ENCODE measurements around the gene CAMTA1.

CAMTA1 gene

DNA sequence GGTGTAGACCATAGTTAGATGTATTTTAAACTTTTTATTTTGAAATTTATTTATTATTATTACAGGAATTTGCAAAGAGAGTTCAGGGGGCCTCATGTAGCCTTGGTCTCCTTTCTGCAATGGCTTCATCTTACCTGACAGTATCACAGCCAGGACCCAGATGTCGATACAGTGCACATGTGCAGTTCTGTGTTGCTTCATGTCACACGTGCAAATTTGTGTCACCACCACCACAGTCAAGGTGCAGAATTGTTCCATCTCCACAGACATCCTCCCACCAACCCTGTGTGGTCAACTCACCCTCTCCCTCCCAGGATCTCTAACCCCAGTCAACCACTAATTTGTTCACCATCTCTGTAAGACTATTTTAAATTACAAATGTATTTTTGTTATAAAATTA, 184.5 kb downstream of the CAMTA1 start:
- H3K9ac ChIP-seq (ENCODE audit: low read depth, low read length): no peak overlapping the region
- H3K4me1 ChIP-seq (ENCODE audit: control insufficient read depth, insufficient read depth, low read length): peaks cover 5% of the 10 kb centered on the region
- H3K36me3 ChIP-seq (ENCODE audit: control insufficient read depth, insufficient read depth, low read length): no peaks in the 10 kb centered on the region
- no peaks in the 10 kb centered on the region for H3K27me3 ChIP-seq (ENCODE audit: control insufficient read depth, insufficient read depth, low read length)
- no peaks in the 10 kb centered on the region for H3K9me3 ChIP-seq (ENCODE audit: control insufficient read depth, insufficient read depth, low read length)
- H3K4me3 ChIP-seq (ENCODE audit: low read depth, low read length): no peak overlapping the region

DNA sequence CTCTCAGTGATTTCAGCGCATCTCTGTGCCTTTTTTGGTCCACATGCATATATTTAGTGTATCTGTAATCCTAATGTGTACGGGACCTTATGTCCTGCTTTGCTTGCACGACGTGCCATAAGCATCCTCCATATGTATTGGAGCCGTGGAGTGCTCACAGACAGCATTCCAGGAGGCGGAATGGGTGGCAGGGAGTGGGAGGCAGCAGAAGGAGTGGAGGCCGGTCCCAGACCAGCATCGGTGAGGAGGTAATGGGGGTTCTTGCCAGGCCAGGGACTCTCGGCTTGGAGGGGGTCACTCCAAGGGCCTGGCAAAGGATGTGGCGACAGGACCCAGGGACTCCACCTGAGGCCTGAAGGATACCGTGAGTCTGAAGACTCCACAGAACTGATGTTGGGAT, 185.0 kb downstream of the CAMTA1 start:
- Histone ChIP-seq H3K4me3 (ENCODE audit: low read depth, low read length) (no peak overlapping the region), H3K4me1 (ENCODE audit: control insufficient read depth, insufficient read depth, low read length) (peaks cover 5% of the 10 kb centered on the region), H3K36me3 (ENCODE audit: control insufficient read depth, insufficient read depth, low read length) (no peaks in the 10 kb centered on the region), H3K9ac (ENCODE audit: low read depth, low read length) (no peak overlapping the region), H3K9me3 (ENCODE audit: control insufficient read depth, insufficient read depth, low read length) (no peaks in the 10 kb centered on the region), H3K27me3 (ENCODE audit: control insufficient read depth, insufficient read depth, low read length) (no peaks in the 10 kb centered on the region)

DNA sequence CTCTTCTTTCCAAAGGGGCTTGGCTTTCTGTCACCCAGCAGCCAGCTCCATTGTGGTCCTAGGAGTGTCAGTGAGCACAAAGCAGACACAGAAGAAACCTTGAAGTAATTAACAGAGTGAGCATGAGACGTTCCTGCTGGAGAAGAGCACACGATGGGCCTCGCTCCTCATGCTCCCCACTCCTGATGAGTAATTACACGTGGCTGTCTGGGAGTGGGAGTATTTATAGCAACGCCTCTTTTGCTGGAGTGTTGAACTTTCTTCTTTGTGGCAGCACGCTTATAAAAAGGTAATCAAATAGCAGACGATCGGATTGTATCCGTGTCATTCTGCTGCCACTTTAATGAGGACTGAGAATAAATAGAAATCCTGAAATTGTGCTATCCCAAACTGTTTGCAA, 185.8 kb downstream of the CAMTA1 start:
- H3K4me3 ChIP-seq (ENCODE audit: low read depth, low read length): no peak overlapping the region
- no peaks in the 10 kb centered on the region for H3K36me3 ChIP-seq (ENCODE audit: control insufficient read depth, insufficient read depth, low read length)
- H3K9ac ChIP-seq (ENCODE audit: low read depth, low read length): no peak overlapping the region
- no peaks in the 10 kb centered on the region for H3K27me3 ChIP-seq (ENCODE audit: control insufficient read depth, insufficient read depth, low read length)
- H3K4me1 ChIP-seq (ENCODE audit: control insufficient read depth, insufficient read depth, low read length): no peaks in the 10 kb centered on the region
- no peaks in the 10 kb centered on the region for H3K9me3 ChIP-seq (ENCODE audit: control insufficient read depth, insufficient read depth, low read length)

DNA sequence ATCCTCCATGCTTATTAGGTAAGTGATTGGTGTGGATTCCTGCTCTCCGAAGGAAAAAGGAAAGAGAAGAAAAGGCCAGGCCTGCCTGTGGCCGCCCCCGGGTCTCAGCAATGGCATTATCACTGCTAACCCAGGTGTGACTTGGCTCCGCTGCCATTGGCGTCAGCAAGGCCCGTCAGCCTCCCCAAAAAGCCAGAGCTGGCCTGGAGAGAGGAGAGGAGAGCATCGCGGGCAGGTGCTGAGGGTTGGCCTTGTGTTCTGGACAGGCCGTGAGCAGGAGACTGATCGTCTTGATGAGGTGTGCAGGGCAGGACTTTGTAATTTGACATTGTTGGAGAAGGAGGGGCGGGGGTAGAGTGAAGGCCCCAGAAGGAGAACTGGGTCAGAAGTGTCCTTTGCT, 186.4 kb downstream of the CAMTA1 start:
- Histone ChIP-seq H3K4me1 (ENCODE audit: control insufficient read depth, insufficient read depth, low read length) (no peaks in the 10 kb centered on the region), H3K36me3 (ENCODE audit: control insufficient read depth, insufficient read depth, low read length) (no peaks in the 10 kb centered on the region), H3K27me3 (ENCODE audit: control insufficient read depth, insufficient read depth, low read length) (no peaks in the 10 kb centered on the region), H3K4me3 (ENCODE audit: low read depth, low read length) (no peak overlapping the region), H3K9me3 (ENCODE audit: control insufficient read depth, insufficient read depth, low read length) (no peaks in the 10 kb centered on the region), H3K9ac (ENCODE audit: low read depth, low read length) (no peak overlapping the region)

DNA sequence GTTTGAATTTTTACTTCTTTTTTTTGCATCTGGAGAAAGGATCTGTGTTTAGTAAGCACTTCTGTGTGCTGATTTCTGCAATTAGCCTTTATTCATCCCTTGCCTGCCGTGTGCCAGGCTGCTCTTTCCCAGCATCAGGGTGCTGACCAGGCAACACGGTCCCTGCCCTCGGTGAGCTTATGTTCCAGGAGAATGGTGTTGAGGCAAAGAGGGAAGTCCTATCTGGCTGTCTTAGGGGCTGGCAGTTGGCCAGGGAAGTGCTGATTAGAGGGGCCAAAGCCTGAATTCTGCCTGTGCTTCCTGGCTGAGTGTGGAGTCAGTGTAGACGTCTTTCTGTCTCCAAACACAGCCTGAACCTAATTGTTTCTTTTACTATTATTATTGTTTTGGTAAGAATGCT, 187.1 kb downstream of the CAMTA1 start:
- H3K9ac ChIP-seq (ENCODE audit: low read depth, low read length): no peak overlapping the region
- no peaks in the 10 kb centered on the region for H3K36me3 ChIP-seq (ENCODE audit: control insufficient read depth, insufficient read depth, low read length)
- H3K27me3 ChIP-seq (ENCODE audit: control insufficient read depth, insufficient read depth, low read length): no peaks in the 10 kb centered on the region
- no peaks in the 10 kb centered on the region for H3K4me1 ChIP-seq (ENCODE audit: control insufficient read depth, insufficient read depth, low read length)
- H3K4me3 ChIP-seq (ENCODE audit: low read depth, low read length): no peak overlapping the region
- no peaks in the 10 kb centered on the region for H3K9me3 ChIP-seq (ENCODE audit: control insufficient read depth, insufficient read depth, low read length)

DNA sequence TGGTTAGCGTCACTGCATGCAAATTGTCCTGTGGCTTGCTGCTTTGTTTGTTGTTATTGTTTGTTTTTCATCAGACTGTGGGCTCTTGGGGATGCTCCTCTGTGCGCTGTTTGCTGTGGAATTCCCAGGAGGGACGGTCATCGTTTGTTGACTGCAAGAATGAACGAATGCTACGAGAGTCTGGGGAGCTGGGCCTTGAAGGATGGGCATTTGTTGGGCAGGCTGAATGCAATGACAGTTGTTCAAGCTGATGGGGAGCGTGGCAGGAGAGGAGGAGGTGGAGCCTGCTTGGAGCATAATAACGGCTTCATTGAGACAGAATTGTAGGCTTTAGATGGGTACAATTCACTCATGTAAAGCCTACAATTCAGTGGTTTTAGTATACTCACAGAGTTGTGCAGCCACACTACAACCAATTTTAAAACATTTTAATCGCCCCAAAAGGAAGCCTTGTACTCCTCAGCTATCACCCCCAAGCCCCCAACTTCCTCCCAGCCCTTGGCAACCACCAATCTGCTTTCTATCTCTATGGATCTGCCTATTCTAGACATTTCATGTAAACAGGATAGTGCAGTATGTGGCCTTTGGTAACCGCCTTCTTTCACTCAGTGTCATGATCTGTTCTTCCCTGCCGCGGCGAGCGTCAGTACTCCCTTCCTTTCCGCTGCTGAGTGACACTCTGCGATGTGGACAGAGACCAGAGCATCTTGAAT, 190.2 kb downstream of the CAMTA1 start:
- H3K27me3 ChIP-seq (ENCODE audit: control insufficient read depth, insufficient read depth, low read length): no peaks in the 10 kb centered on the region
- no peaks in the 10 kb centered on the region for H3K9me3 ChIP-seq (ENCODE audit: control insufficient read depth, insufficient read depth, low read length)

DNA sequence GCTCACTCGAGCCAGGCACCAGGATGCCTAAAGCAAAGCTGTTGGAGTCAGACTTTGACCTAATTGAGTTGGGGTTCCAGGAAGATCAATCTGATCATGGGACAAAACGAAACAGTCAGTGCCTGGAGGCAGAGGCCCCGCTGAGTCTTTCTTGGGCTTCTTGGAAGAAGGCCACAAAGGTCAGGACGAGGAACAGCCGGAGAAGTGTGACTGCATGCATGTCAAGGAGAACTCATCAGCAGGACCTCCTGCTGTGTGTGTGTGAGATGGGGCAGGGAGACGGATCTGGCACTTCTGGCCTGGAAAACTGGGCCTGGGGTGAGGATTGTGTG, 190.8 kb downstream of the CAMTA1 start:
- H3K9me3 ChIP-seq (ENCODE audit: control insufficient read depth, insufficient read depth, low read length): no peaks in the 10 kb centered on the region

More for the DNA sequence above, 190.2 kb downstream of the CAMTA1 start:
- Histone ChIP-seq H3K4me3 (ENCODE audit: low read depth, low read length) (no peak overlapping the region), H3K4me1 (ENCODE audit: control insufficient read depth, insufficient read depth, low read length) (peaks cover 11% of the 10 kb centered on the region), H3K36me3 (ENCODE audit: control insufficient read depth, insufficient read depth, low read length) (no peaks in the 10 kb centered on the region), H3K9ac (ENCODE audit: low read depth, low read length) (peak overlapping the region; percentile 12)

DNA sequence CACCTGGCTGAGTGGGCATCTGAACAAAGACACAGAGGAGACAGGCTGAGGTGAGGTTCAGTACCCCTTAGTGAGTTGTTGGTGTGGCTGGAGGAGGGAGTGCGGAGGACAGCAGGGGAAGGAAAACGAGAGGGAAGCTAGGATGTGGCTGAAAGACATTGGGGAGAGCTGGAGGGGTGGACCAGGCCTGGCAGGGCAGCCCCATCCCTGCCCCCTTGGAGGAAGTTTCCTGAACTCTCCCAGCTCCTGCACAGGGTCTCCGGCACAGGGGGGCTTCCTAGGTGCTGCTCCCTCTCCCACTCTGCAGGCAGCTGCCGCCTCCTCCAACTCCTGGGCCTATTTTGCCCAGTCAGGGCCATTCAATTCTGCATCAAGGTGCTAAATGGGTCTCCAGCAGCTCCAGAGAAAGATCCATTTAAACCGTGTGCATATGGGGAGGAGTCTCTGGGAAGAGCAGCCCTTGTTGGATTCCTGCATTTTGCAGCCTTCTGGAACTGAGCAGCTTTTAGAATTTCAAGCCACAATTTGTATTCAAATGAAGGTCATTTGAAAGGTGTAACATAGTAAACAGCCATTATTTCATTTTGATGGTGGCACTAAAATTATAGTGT, 193.9 kb downstream of the CAMTA1 start:
- H3K36me3 ChIP-seq (ENCODE audit: control insufficient read depth, insufficient read depth, low read length): no peaks in the 10 kb centered on the region
- no peak overlapping the region for H3K9ac ChIP-seq (ENCODE audit: low read depth, low read length)
- H3K4me1 ChIP-seq (ENCODE audit: control insufficient read depth, insufficient read depth, low read length): peaks cover 11% of the 10 kb centered on the region
- no peaks in the 10 kb centered on the region for H3K27me3 ChIP-seq (ENCODE audit: control insufficient read depth, insufficient read depth, low read length)
- H3K4me3 ChIP-seq (ENCODE audit: low read depth, low read length): no peak overlapping the region
- no peaks in the 10 kb centered on the region for H3K9me3 ChIP-seq (ENCODE audit: control insufficient read depth, insufficient read depth, low read length)

More for the DNA sequence above, 190.8 kb downstream of the CAMTA1 start:
- H3K4me3 ChIP-seq (ENCODE audit: low read depth, low read length): no peak overlapping the region
- no peaks in the 10 kb centered on the region for H3K36me3 ChIP-seq (ENCODE audit: control insufficient read depth, insufficient read depth, low read length)
- H3K27me3 ChIP-seq (ENCODE audit: control insufficient read depth, insufficient read depth, low read length): no peaks in the 10 kb centered on the region
- peaks cover 11% of the 10 kb centered on the region for H3K4me1 ChIP-seq (ENCODE audit: control insufficient read depth, insufficient read depth, low read length)
- H3K9ac ChIP-seq (ENCODE audit: low read depth, low read length): no peak overlapping the region

DNA sequence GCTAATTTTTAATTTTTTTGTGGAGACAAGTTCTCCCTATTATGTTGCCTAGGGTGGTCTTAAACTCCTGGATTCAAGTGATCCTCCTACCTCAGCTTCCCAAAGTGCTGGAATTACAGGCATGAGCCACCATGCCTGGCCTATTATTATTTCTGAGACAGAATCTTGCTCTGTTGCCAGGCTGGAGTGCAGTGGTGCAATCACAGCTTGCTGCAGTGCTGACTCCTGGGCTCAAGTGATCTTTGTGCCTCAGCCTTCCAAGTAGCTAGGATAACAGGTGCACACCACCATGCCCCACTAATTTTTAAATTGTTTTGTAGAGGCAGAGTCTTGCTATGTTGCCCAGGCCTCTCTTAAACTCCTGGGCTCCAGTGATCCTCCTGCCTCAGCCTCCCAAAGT, 196.3 kb downstream of the CAMTA1 start:
- H3K27me3 ChIP-seq (ENCODE audit: control insufficient read depth, insufficient read depth, low read length): no peaks in the 10 kb centered on the region
- no peaks in the 10 kb centered on the region for H3K9me3 ChIP-seq (ENCODE audit: control insufficient read depth, insufficient read depth, low read length)
- no peak overlapping the region for H3K4me3 ChIP-seq (ENCODE audit: low read depth, low read length)
- peaks cover 11% of the 10 kb centered on the region for H3K4me1 ChIP-seq (ENCODE audit: control insufficient read depth, insufficient read depth, low read length)
- H3K9ac ChIP-seq (ENCODE audit: low read depth, low read length): no peak overlapping the region
- no peaks in the 10 kb centered on the region for H3K36me3 ChIP-seq (ENCODE audit: control insufficient read depth, insufficient read depth, low read length)

DNA sequence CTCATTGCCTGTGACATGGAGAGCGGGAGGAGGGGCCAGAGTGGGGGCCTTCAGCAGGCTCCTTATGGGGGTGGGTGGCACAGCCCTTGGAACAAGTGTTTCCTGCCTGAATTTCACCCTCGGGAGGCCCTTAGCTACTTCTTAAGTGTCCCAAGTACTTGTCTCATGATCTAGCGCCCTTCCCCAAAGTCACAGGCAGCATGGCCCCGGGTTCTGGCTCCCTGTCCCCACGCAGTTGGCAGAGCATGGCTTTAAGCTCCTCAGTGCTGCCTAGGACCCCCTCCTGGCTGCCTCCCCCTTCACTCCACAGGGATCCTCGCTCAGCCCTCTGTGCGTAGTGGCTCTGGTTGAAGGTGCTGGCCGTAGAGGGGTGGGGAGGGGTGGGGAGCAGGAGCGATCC, 197.2 kb downstream of the CAMTA1 start:
- no peaks in the 10 kb centered on the region for H3K36me3 ChIP-seq (ENCODE audit: control insufficient read depth, insufficient read depth, low read length)
- no peak overlapping the region for H3K4me3 ChIP-seq (ENCODE audit: low read depth, low read length)
- no peaks in the 10 kb centered on the region for H3K9me3 ChIP-seq (ENCODE audit: control insufficient read depth, insufficient read depth, low read length)
- no peaks in the 10 kb centered on the region for H3K27me3 ChIP-seq (ENCODE audit: control insufficient read depth, insufficient read depth, low read length)
- H3K4me1 ChIP-seq (ENCODE audit: control insufficient read depth, insufficient read depth, low read length): peaks cover 11% of the 10 kb centered on the region
- H3K9ac ChIP-seq (ENCODE audit: low read depth, low read length): no peak overlapping the region

DNA sequence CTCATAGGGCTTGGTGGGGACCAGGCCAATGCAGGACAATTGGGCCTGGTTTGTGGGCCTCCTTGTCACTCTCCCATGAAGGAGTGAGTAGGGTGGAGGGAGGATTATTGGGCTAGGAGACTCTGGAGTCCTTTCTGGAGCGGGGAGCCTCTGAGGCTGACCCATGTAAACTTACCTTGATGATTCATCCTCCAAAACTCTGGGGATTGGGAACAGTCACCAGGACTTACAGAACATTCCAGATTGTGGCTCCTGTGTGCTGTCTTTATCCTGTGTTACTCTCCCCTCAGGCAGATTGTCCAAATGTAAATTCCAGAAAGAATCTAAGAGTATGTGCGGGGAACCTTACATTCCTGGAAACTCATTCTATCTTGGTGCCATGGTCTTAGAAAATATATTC, 197.6 kb downstream of the CAMTA1 start:
- Histone ChIP-seq H3K4me1 (ENCODE audit: control insufficient read depth, insufficient read depth, low read length) (peaks cover 11% of the 10 kb centered on the region), H3K36me3 (ENCODE audit: control insufficient read depth, insufficient read depth, low read length) (no peaks in the 10 kb centered on the region), H3K27me3 (ENCODE audit: control insufficient read depth, insufficient read depth, low read length) (no peaks in the 10 kb centered on the region), H3K9ac (ENCODE audit: low read depth, low read length) (no peak overlapping the region), H3K4me3 (ENCODE audit: low read depth, low read length) (no peak overlapping the region), H3K9me3 (ENCODE audit: control insufficient read depth, insufficient read depth, low read length) (no peaks in the 10 kb centered on the region)

DNA sequence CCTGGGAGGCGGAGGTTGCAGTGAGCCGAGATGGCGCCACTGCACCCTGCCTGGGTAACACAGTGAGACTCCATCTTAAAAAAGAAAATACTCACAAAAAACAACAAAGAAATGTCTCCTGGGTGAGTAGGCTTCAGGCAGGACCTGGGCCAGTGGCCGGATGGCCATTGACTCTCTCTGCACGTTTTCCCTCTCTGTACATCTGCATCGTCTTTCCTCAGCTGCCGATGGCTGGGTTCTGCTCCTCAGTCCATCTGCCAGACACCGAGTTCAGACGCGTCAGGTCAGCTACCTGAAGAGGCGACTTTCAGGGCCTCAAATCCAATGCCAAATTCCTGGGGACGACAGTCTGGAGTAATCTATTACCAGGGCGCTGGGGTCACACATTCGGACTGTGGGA, 199.3 kb downstream of the CAMTA1 start:
- Histone ChIP-seq H3K9me3 (ENCODE audit: control insufficient read depth, insufficient read depth, low read length) (no peaks in the 10 kb centered on the region), H3K27me3 (ENCODE audit: control insufficient read depth, insufficient read depth, low read length) (no peaks in the 10 kb centered on the region), H3K9ac (ENCODE audit: low read depth, low read length) (no peak overlapping the region), H3K36me3 (ENCODE audit: control insufficient read depth, insufficient read depth, low read length) (no peaks in the 10 kb centered on the region), H3K4me1 (ENCODE audit: control insufficient read depth, insufficient read depth, low read length) (peaks cover 2% of the 10 kb centered on the region), H3K4me3 (ENCODE audit: low read depth, low read length) (no peak overlapping the region)

All from iPS-15b (cell line).